Measurements from ENCODE around the gene DGCR2.

DNA sequence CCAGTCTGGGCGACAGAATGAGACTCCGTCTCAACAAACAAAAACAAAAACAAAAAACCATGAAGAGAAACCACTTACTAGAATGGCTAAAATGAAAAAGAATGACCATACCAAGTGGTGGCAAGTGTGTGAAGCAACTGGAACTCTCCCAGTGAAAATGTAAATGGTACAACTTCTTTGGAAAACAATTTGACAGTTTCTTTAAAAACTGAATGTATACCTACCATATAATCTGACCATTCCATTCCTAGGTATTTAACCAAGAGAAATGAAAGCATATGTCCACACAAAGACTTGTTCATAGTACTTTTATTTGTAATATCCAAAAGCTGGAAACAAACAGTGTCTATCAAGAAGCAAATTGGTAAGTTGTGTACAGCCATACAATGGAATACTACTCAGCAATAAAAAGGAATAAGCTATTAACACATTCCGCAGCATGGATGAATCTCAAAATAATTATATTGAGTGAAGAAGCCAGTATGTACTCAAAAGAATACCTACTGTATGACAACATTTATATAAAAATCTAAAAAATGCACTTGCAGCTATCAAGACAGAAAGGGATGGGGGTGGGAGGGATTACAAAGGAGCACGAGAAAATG lies 27.7 kb downstream of the DGCR2 start:
- TF ChIP-seq, protein P1, sequence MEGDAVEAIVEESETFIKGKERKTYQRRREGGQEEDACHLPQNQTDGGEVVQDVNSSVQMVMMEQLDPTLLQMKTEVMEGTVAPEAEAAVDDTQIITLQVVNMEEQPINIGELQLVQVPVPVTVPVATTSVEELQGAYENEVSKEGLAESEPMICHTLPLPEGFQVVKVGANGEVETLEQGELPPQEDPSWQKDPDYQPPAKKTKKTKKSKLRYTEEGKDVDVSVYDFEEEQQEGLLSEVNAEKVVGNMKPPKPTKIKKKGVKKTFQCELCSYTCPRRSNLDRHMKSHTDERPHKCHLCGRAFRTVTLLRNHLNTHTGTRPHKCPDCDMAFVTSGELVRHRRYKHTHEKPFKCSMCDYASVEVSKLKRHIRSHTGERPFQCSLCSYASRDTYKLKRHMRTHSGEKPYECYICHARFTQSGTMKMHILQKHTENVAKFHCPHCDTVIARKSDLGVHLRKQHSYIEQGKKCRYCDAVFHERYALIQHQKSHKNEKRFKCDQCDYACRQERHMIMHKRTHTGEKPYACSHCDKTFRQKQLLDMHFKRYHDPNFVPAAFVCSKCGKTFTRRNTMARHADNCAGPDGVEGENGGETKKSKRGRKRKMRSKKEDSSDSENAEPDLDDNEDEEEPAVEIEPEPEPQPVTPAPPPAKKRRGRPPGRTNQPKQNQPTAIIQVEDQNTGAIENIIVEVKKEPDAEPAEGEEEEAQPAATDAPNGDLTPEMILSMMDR (IDR thresholded peaks at IDR 0.05 in 8 of 11, conservative IDR thresholded peaks at IDR 0.05 in 3 of 11), result no peak
- no peak for TF ChIP-seq POLR2A (IDR thresholded peaks at IDR 0.05)
- no peak for TF ChIP-seq POLR2AphosphoS5 (IDR thresholded peaks at IDR 0.05)

All from spleen (tissue), 7 donors.